ENCODE measurements around the gene SLC16A10. TPM values are rescaled to one million over a fixed set of nuclear protein-coding genes. Genes with fewer than 3 reads are reported as not detected.

The SLC16A10 gene
- total RNA-seq, 1 experiment from 2014 or later, result 1.7 TPM

DNA sequence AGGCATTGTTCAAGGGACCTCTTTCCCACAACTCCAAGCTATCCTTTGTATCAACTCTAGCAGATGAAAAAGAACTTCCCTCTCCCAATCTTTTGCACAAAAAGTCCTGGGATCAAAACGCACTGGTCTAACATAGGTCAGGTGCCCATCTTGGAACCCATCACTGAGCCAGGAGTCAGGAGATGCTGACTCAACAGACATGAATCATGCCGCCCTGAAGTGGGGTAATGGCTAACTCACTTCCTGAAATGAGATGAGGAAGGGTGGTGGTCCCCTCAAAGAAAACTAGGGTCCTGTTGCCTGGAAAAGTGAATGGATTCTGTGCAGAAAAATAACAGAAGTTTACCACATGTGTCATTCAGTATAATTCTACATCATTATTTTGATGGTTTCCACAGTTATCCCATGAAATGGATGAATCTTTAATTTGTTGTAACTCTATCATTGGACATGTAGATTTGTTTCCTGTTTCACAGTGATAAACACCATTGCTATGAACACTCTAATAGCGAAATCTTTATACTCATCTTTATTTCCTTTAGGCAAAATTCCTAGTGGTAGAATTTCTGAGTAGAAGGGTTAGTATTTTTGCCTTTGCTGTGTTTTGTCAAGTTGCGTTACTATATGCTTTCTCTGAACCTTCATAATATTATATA lies 151.3 kb downstream of the SLC16A10 start:
- H3K79me2 ChIP-seq (ENCODE audit: low read depth), result no peaks in the 10 kb centered on the region
- no peaks in the 10 kb centered on the region for H3K27me3 ChIP-seq (ENCODE audit: insufficient read depth, low read depth)
- ChIA-PET CTCF (interaction anchor here (0.7 kb wide), 1 partner anchor 133 kb away, joined by 3 read pairs; no protein-coding TSS in a partner anchor), POLR2A (ENCODE audit: unreplicated experiment) (interaction anchor here (0.6 to 0.7 kb wide), 2 partner anchors 11 to 900 kb away, joined by 3 to 4 read pairs; no protein-coding TSS in a partner anchor)
- H2AFZ ChIP-seq, result peak overlapping the region; percentile 19; the same call in 1 of the 2 replicates
- TF ChIP-seq, protein P1, sequence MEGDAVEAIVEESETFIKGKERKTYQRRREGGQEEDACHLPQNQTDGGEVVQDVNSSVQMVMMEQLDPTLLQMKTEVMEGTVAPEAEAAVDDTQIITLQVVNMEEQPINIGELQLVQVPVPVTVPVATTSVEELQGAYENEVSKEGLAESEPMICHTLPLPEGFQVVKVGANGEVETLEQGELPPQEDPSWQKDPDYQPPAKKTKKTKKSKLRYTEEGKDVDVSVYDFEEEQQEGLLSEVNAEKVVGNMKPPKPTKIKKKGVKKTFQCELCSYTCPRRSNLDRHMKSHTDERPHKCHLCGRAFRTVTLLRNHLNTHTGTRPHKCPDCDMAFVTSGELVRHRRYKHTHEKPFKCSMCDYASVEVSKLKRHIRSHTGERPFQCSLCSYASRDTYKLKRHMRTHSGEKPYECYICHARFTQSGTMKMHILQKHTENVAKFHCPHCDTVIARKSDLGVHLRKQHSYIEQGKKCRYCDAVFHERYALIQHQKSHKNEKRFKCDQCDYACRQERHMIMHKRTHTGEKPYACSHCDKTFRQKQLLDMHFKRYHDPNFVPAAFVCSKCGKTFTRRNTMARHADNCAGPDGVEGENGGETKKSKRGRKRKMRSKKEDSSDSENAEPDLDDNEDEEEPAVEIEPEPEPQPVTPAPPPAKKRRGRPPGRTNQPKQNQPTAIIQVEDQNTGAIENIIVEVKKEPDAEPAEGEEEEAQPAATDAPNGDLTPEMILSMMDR (conservative IDR thresholded peaks at IDR 0.05), result no peak
- no peak for TF ChIP-seq EZH2 (IDR thresholded peaks at IDR 0.05; ENCODE audit: low read depth)
- H3K4me3 ChIP-seq, result no peak overlapping the region
- peaks cover 27% of the 10 kb centered on the region for H3K4me1 ChIP-seq (replicated peaks; ENCODE audit: insufficient read depth)
- no peaks in the 10 kb centered on the region for H3K9me3 ChIP-seq (ENCODE audit: insufficient read depth, low read depth)
- H3K4me2 ChIP-seq, result peak overlapping the region; percentile 24
- H3F3A ChIP-seq (ENCODE audit: insufficient read depth, low read depth), result peaks cover 15% of the 10 kb centered on the region
- DNase-seq, result no peak
- H4K20me1 ChIP-seq (ENCODE audit: insufficient read depth), result no peaks in the 10 kb centered on the region
- no TSS peak for BruUV-seq (replicated peaks)
- no peaks in the 10 kb centered on the region for H3K9me2 ChIP-seq (ENCODE audit: insufficient read depth)
- intact Hi-C loops (cut with micrococcal nuclease; ENCODE audit: unreplicated experiment), result no loop called here
- H3K36me3 ChIP-seq (ENCODE audit: low read depth), result no peaks in the 10 kb centered on the region
- H3K27ac ChIP-seq, result no peak overlapping the region

DNA sequence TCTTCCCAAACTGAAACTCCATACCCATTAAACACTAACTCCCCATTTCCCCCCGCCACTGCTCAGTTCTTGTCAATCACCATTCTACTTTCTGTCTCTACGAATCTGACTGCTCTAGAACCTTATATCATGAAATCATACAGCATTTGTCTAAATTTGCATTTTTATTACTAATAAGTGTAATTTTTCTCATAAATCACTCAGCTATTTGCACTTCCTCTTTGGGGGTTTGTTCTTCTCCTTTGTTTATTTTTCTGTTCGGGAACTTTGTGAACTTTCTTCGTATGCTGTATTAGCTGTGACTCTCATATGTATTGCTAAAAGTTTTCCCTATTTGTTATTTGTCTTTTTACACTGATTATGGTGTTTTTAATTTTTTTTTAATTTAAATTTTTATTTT lies 152.2 kb downstream of the SLC16A10 start:
- Histone ChIP-seq H3K9me2 (ENCODE audit: insufficient read depth) (no peaks in the 10 kb centered on the region; the same call in 1 of the 2 replicates), H4K20me1 (ENCODE audit: insufficient read depth) (no peaks in the 10 kb centered on the region), H3K79me2 (ENCODE audit: low read depth) (no peaks in the 10 kb centered on the region), H3K9me3 (ENCODE audit: insufficient read depth, low read depth) (no peaks in the 10 kb centered on the region), H3K4me1 (replicated peaks; ENCODE audit: insufficient read depth) (peaks cover 27% of the 10 kb centered on the region), H3K4me3 (no peak overlapping the region), H2AFZ (no peak overlapping the region), H3K36me3 (ENCODE audit: low read depth) (no peaks in the 10 kb centered on the region), H3K4me2 (no peak overlapping the region), H3K27me3 (ENCODE audit: insufficient read depth, low read depth) (no peaks in the 10 kb centered on the region), H3F3A (ENCODE audit: insufficient read depth, low read depth) (peaks cover 15% of the 10 kb centered on the region), H3K27ac (no peak overlapping the region)
- TF ChIP-seq EZH2 (IDR thresholded peaks at IDR 0.05; ENCODE audit: low read depth), result no peak
- TF ChIP-seq, protein P1 (conservative IDR thresholded peaks at IDR 0.05), result no peak
- intact Hi-C loops (cut with micrococcal nuclease; ENCODE audit: unreplicated experiment), result no loop called here
- ChIA-PET CTCF (interaction anchor here (0.7 kb wide), 1 partner anchor 16 kb away, joined by 3 read pairs; no protein-coding TSS in a partner anchor), POLR2A (ENCODE audit: unreplicated experiment) (interaction anchor here (0.7 kb wide), 1 partner anchor 899 kb away, joined by 3 read pairs; no protein-coding TSS in a partner anchor)
- DNase-seq, result no peak
- BruUV-seq (replicated peaks), result no TSS peak

DNA sequence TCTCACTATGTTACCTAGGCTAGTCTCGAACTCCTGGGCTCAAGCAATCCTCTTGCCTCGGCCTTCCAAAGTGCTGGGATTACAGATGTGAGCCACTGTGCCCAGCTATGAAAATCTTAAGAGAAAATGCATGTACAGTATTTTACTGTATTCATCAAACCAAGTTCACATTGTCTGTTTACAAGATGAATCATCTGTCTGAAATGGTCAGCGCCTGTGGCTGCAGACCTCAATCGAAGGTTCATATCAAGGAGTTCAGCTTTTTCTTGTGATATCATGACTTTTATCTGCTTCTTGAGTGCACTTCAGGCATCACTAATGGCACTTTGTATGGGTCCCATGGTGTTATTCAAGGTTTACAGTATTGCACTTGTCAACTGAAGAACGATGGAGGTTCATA lies 155.1 kb downstream of the SLC16A10 start:
- intact Hi-C loops (cut with micrococcal nuclease; ENCODE audit: unreplicated experiment), result no loop called here
- no peak for TF ChIP-seq EZH2 (IDR thresholded peaks at IDR 0.05; ENCODE audit: low read depth)
- TF ChIP-seq, protein P1 (conservative IDR thresholded peaks at IDR 0.05), result no peak
- Histone ChIP-seq H3K9me3 (ENCODE audit: insufficient read depth, low read depth) (no peaks in the 10 kb centered on the region), H3K27me3 (ENCODE audit: insufficient read depth, low read depth) (no peaks in the 10 kb centered on the region), H3K79me2 (ENCODE audit: low read depth) (no peaks in the 10 kb centered on the region), H3K36me3 (ENCODE audit: low read depth) (no peaks in the 10 kb centered on the region), H3K4me2 (peak overlapping the region; percentile 38), H3F3A (ENCODE audit: insufficient read depth, low read depth) (peaks cover 15% of the 10 kb centered on the region), H4K20me1 (ENCODE audit: insufficient read depth) (no peaks in the 10 kb centered on the region), H3K27ac (no peak overlapping the region), H3K4me3 (no peak overlapping the region), H3K9me2 (ENCODE audit: insufficient read depth) (no peaks in the 10 kb centered on the region; the same call in 1 of the 2 replicates), H2AFZ (no peak overlapping the region), H3K4me1 (replicated peaks; ENCODE audit: insufficient read depth) (peaks cover 27% of the 10 kb centered on the region)
- CTCF ChIA-PET, result interaction anchor here (0.8 kb wide), 1 partner anchor 32 kb away, joined by 3 read pairs; no protein-coding TSS in a partner anchor
- POLR2A ChIA-PET (ENCODE audit: unreplicated experiment), result interaction anchor here (0.7 kb wide), 1 partner anchor 66 kb away, joined by 4 read pairs; no protein-coding TSS in a partner anchor
- BruUV-seq (replicated peaks), result no TSS peak
- DNase-seq, result peak; percentile 12 to 59

Measured in PC-9 (cell line).